Panc1 (cell line): ENCODE results near the gene NTMT1.

Source experiments
- CTCF ChIP-seq: fragments of 450-650 bp; IDR thresholded peaks from 2 replicates; pipeline ENCODE4 v1.5.1; 2017; ENCODE audit warnings: mild to moderate bottlenecking
- TF ChIP-seq, protein P1 (sequence below), 2 experiments: IDR thresholded peaks; 2 replicates each; pipeline ENCODE4 v1.6.1; 2011 to 2012; ENCODE audit warnings: low read depth in 2 of 2, control low read depth in 1 of 2, low read length in 1 of 2, mild to moderate bottlenecking in 1 of 2, moderate library complexity in 1 of 2; ENCODE audit not compliant: insufficient read depth in 1 of 2

DNA sequence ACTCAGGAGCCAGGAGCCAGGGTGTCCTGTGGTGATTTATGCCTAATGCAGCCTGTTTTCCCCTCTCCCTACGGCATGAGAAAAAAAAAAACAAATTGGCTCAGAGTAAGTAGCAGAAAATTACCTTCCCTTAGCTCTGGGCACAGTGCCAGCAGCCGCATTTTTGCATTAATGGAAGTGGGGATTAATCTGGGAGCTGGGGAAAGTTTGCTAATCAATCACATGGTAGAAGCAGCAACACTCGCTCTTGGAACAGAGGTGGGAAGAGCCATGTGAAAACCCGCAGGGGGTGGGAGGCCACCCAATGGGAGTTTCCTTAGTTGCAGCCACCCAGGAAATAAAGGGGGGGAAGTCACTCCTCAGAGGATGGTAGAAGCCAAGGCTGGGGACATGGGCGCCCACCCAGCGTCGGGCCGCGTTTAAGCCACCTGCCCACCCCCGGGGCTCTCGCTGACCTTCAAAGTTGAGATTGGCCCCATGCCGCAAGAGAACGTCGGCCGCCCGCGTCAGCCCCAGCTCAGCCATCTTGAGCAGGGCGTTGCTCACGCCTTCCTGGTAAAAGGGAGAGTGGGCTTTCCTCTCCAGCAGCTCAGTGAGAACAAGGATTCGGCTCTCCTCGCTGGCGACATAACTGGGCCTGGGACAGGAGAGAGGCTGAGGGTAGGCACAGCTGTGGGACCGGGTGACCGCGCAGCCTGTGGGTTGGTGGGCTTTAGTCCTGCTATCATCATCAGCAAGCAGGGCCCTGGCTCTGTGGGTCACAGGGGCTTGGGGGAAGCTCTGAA, 14.3 kb downstream of the NTMT1 start:
- TF ChIP-seq, protein P1, sequence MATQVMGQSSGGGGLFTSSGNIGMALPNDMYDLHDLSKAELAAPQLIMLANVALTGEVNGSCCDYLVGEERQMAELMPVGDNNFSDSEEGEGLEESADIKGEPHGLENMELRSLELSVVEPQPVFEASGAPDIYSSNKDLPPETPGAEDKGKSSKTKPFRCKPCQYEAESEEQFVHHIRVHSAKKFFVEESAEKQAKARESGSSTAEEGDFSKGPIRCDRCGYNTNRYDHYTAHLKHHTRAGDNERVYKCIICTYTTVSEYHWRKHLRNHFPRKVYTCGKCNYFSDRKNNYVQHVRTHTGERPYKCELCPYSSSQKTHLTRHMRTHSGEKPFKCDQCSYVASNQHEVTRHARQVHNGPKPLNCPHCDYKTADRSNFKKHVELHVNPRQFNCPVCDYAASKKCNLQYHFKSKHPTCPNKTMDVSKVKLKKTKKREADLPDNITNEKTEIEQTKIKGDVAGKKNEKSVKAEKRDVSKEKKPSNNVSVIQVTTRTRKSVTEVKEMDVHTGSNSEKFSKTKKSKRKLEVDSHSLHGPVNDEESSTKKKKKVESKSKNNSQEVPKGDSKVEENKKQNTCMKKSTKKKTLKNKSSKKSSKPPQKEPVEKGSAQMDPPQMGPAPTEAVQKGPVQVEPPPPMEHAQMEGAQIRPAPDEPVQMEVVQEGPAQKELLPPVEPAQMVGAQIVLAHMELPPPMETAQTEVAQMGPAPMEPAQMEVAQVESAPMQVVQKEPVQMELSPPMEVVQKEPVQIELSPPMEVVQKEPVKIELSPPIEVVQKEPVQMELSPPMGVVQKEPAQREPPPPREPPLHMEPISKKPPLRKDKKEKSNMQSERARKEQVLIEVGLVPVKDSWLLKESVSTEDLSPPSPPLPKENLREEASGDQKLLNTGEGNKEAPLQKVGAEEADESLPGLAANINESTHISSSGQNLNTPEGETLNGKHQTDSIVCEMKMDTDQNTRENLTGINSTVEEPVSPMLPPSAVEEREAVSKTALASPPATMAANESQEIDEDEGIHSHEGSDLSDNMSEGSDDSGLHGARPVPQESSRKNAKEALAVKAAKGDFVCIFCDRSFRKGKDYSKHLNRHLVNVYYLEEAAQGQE (IDR thresholded peaks at IDR 0.05; ENCODE audit: insufficient read depth in 1 of 2, low read depth in 2 of 2, low read length in 1 of 2) = no peak
- TF ChIP-seq CTCF = no peak
